ENCODE data around the gene DIPK1B.
"Not testable (repeated sequence)": the region's sequence is repeated elsewhere in the genome, so short reads cannot be mapped to it uniquely, and the experiment has no call there.

Gene DIPK1B

GRCh38 chr9:136707849-136708517, 4.4 kb upstream of the DIPK1B start:
- H3K4me3 ChIP-seq (ENCODE audit: low read depth, low read length) = no peak overlapping the region
- in situ Hi-C loops (cut with HindIII; ENCODE audit: low sequenced_read_pairs) = no loop called here
- TF ChIP-seq, protein P1, sequence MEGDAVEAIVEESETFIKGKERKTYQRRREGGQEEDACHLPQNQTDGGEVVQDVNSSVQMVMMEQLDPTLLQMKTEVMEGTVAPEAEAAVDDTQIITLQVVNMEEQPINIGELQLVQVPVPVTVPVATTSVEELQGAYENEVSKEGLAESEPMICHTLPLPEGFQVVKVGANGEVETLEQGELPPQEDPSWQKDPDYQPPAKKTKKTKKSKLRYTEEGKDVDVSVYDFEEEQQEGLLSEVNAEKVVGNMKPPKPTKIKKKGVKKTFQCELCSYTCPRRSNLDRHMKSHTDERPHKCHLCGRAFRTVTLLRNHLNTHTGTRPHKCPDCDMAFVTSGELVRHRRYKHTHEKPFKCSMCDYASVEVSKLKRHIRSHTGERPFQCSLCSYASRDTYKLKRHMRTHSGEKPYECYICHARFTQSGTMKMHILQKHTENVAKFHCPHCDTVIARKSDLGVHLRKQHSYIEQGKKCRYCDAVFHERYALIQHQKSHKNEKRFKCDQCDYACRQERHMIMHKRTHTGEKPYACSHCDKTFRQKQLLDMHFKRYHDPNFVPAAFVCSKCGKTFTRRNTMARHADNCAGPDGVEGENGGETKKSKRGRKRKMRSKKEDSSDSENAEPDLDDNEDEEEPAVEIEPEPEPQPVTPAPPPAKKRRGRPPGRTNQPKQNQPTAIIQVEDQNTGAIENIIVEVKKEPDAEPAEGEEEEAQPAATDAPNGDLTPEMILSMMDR (IDR thresholded peaks at IDR 0.05; ENCODE audit: low read depth, low read length) = no peak
- no peak for DNase-seq (ENCODE audit: low read depth, low spot score)

GRCh38 chr9:136709454-136710109, 2.8 kb upstream of the DIPK1B start:
- TF ChIP-seq, protein P1 (IDR thresholded peaks at IDR 0.05; ENCODE audit: low read depth, low read length) = no peak
- in situ Hi-C loops (cut with HindIII; ENCODE audit: low sequenced_read_pairs) = no loop called here
- no peak overlapping the region for H3K4me3 ChIP-seq (ENCODE audit: low read depth, low read length)
- DNase-seq (ENCODE audit: low read depth, low spot score) = no peak

DNA sequence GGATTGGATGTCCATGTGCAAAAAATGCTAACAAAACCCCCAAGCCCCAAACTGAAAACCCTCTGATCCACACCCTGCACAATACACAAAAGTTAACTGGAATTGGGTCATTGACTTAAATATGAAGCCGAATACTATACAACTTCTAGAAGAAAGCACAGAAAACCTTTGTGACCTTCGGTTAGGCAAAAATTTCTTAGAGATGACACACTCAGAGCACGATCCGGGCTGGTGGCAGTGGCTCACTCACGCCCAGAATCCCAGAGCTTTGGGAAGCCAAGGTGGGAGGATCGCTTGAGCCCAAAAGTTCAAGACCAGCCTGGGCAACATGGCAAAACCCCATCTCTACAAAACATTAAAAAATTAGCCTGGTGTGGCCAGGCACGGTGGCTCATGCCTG, 1.8 kb upstream of the DIPK1B start:
- TF ChIP-seq, protein P1 (IDR thresholded peaks at IDR 0.05; ENCODE audit: low read depth, low read length) = no peak
- in situ Hi-C loops (cut with HindIII; ENCODE audit: low sequenced_read_pairs) = no loop called here
- H3K4me3 ChIP-seq (ENCODE audit: low read depth, low read length) = no peak overlapping the region
- no peak for DNase-seq (ENCODE audit: low read depth, low spot score)

DNA sequence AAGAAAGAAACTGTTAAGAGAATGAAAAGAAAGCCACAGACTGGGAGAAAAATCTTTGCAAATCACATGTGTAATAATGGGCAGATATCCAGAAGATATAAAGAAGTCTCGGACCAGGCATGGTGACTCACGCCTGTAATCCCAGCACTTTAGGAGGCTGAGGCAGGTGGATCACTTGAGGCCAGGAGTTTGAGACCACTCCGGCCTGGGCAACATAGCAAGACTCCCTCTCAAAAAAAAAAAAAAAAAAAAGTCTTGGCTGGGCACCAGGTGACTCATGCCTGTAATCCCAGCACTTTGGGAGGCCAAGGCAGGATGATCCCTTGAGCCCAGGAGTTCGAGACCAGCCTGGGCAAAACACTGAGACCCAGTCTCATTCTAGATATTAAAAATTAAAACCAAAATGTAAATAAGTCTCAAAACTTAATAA, 1.1 kb upstream of the DIPK1B start:
- H3K4me3 ChIP-seq (ENCODE audit: low read depth, low read length); in situ Hi-C loops (cut with HindIII; ENCODE audit: low sequenced_read_pairs): not testable (repeated sequence)
- DNase-seq (ENCODE audit: low read depth, low spot score) = peak; percentile 32

DNA sequence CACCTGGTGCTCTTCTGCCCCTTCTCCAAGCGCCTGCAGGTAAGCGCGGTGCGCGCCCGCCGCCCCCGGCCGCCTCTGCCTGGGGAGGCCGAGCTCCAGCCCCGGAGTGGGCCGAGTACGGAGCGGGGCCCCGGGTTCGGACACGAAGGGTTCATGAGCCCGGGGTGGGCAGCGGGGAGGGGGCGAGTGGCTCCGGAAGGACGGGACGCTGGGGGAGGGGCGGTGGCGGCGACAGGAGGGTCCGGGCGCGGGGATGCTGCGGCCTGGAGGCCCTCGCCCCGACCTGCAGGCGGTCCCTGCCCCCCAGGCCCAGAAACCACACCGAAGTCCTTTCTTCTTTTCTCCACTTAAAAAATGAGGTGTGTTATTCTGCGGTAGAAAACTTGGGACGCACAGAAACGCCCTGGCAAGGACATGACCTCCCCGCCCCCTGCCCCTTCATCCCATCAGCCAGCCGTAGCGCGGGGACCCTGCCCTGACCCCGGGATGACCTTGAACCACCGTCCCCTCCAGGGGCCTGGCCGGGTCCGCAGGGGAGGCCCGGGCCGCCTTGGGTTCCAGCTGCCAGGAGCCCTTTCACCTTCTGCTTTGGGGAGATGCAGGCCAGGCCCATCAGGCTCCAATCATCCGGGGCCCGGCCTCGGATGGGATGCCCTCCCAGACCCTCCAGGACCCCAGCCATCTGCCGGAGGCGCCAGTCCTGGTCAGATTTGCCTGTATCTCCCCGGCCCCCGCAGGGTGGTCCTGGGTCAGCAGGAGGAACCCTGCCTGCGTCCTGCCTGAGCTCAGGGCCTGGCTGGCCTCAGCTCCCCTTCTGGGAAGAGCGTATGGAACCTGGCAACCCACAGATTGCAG, 545 bp downstream of the DIPK1B start:
- TF ChIP-seq, protein P1 (IDR thresholded peaks at IDR 0.05; ENCODE audit: low read depth, low read length) = no peak
- peak overlapping the region; percentile 29 for H3K4me3 ChIP-seq (ENCODE audit: low read depth, low read length)
- DNase-seq (ENCODE audit: low read depth, low spot score) = no peak
- in situ Hi-C loops (cut with HindIII; ENCODE audit: low sequenced_read_pairs) = no loop called here

GRCh38 chr9:136713550-136713949, 1.2 kb downstream of the DIPK1B start:
- no peak for DNase-seq (ENCODE audit: low read depth, low spot score)
- no peak overlapping the region for H3K4me3 ChIP-seq (ENCODE audit: low read depth, low read length)
- in situ Hi-C loops (cut with HindIII; ENCODE audit: low sequenced_read_pairs) = no loop called here
- TF ChIP-seq, protein P1 (IDR thresholded peaks at IDR 0.05; ENCODE audit: low read depth, low read length) = no peak

Measured in astrocyte of the spinal cord (primary cell).